ENCODE measurements around the gene GALK1.

DNA sequence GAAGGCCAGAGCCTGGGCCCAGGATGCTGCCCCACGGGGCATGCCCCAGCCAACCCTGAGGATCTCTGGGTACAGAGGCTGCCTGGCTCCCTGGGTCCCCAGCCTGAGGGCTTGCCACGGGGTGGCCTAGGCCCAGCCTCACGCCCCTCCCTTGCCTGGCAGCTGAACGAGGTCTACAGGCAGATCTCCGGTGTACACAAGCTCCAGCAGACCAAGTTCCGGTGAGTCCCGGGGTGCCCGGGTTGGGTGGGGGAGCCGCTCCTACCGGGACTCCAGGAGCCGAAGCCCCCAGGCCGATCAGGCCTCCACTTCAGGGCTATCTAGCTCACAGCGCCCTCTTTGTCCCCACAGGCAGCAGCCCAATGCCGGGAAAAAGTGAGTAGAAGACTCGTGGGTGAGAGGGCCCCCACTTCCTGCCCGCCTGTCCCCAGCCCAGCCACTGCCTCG lies 24.3 kb downstream of the GALK1 start:
- no peak for TF ChIP-seq EZH2 (IDR thresholded peaks at IDR 0.05)
- no peak for TF ChIP-seq POLR2AphosphoS5 (IDR thresholded peaks at IDR 0.05; ENCODE audit: borderline replicate concordance, low read depth, low read length)
- TF ChIP-seq FOXP2 (optimal IDR thresholded peaks at IDR 0.05; ENCODE audit: control extremely low read depth, extremely low read length, insufficient read depth): no peak

Data from SK-N-MC (cell line).